ENCODE data around the gene FBLN1. TPM values are rescaled to one million over a fixed set of nuclear protein-coding genes. Genes with fewer than 3 reads are reported as not detected.

The FBLN1 gene
- total RNA-seq, 1 experiment from 2014 or later, result 23.4 TPM

- TF ChIP-seq ELF1 (IDR thresholded peaks at IDR 0.05; ENCODE audit: borderline replicate concordance, low read depth), result no peak
- TF ChIP-seq TCF7L2 (IDR thresholded peaks at IDR 0.05; ENCODE audit: borderline replicate concordance, extremely low read depth, insufficient read depth, insufficient read length), result no peak
- no peak for TF ChIP-seq ZNF274 (IDR thresholded peaks at IDR 0.05; ENCODE audit: low read depth, low read length)
- TF ChIP-seq EGR1 (IDR thresholded peaks at IDR 0.05; ENCODE audit: low read depth), result no peak
- no peak for TF ChIP-seq EZH2 (IDR thresholded peaks at IDR 0.05)
- TF ChIP-seq CBX3 (IDR thresholded peaks at IDR 0.05; ENCODE audit: low read depth), result no peak
- no peak for TF ChIP-seq FOSL1 (IDR thresholded peaks at IDR 0.05; ENCODE audit: low read depth)
- TF ChIP-seq JUND (IDR thresholded peaks at IDR 0.05), result no peak
These were observed 6.2 kb upstream of the FBLN1 start (continued) for GRCh38 chr22:45496451-45496941.

- H3K27me3 ChIP-seq (ENCODE audit: insufficient read depth, low read length), result no peaks in the 10 kb centered on the region
- H3K4me1 ChIP-seq (ENCODE audit: control insufficient read depth in 1 of 2, insufficient read depth in 2 of 2, low read length in 2 of 2), result peaks cover 5 to 24% of the 10 kb centered on the region in 2 experiments; a peak in 3 of 4 replicates
- H3K4me3 ChIP-seq (replicated peaks in 1 of 2; ENCODE audit: low read depth in 1 of 2, low read length in 2 of 2), result no peak overlapping the region
- no peaks in the 10 kb centered on the region for H3K79me2 ChIP-seq (ENCODE audit: insufficient read depth, low read length)
- H3K27ac ChIP-seq (ENCODE audit: low read depth, low read length), result no peak overlapping the region
- BruUV-seq (replicated peaks), result no TSS peak
- TF ChIP-seq CEBPB (IDR thresholded peaks at IDR 0.05; ENCODE audit: low read depth), result no peak
- no peak for TF ChIP-seq ELF1 (IDR thresholded peaks at IDR 0.05; ENCODE audit: borderline replicate concordance, low read depth)
- TF ChIP-seq JUND (IDR thresholded peaks at IDR 0.05), result no peak
- TF ChIP-seq, protein P1, sequence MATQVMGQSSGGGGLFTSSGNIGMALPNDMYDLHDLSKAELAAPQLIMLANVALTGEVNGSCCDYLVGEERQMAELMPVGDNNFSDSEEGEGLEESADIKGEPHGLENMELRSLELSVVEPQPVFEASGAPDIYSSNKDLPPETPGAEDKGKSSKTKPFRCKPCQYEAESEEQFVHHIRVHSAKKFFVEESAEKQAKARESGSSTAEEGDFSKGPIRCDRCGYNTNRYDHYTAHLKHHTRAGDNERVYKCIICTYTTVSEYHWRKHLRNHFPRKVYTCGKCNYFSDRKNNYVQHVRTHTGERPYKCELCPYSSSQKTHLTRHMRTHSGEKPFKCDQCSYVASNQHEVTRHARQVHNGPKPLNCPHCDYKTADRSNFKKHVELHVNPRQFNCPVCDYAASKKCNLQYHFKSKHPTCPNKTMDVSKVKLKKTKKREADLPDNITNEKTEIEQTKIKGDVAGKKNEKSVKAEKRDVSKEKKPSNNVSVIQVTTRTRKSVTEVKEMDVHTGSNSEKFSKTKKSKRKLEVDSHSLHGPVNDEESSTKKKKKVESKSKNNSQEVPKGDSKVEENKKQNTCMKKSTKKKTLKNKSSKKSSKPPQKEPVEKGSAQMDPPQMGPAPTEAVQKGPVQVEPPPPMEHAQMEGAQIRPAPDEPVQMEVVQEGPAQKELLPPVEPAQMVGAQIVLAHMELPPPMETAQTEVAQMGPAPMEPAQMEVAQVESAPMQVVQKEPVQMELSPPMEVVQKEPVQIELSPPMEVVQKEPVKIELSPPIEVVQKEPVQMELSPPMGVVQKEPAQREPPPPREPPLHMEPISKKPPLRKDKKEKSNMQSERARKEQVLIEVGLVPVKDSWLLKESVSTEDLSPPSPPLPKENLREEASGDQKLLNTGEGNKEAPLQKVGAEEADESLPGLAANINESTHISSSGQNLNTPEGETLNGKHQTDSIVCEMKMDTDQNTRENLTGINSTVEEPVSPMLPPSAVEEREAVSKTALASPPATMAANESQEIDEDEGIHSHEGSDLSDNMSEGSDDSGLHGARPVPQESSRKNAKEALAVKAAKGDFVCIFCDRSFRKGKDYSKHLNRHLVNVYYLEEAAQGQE (IDR thresholded peaks at IDR 0.05; ENCODE audit: low read depth), result no peak
- H3K9me2 ChIP-seq (ENCODE audit: insufficient read depth), result no peaks in the 10 kb centered on the region
- intact Hi-C loops (cut with micrococcal nuclease), result no loop called here
- POLR2A ChIA-PET, result no interaction called here
- CTCF ChIA-PET, result no interaction called here
- no peaks in the 10 kb centered on the region for H3K9me3 ChIP-seq (ENCODE audit: control insufficient read depth in 1 of 2, insufficient read depth in 1 of 2, low read depth in 1 of 2, low read length in 2 of 2)
- no peak overlapping the region for H3K4me2 ChIP-seq (ENCODE audit: low read length)
- H2AFZ ChIP-seq (ENCODE audit: low read depth, low read length, poor library complexity, severe bottlenecking), result no peak overlapping the region
- H3K36me3 ChIP-seq (ENCODE audit: control insufficient read depth in 1 of 2, insufficient read depth in 2 of 2, low read length in 2 of 2), result no peaks in the 10 kb centered on the region
- H4K20me1 ChIP-seq (ENCODE audit: insufficient read depth), result no peaks in the 10 kb centered on the region
- no peak overlapping the region for H3K9ac ChIP-seq (ENCODE audit: low read length)
- DNase-seq (ENCODE audit: low read depth, low spot score) (no peak), ATAC-seq (no peak)
- RAD21 ChIA-PET (ENCODE audit: low non-redundant PET in 1 of 2, low total read pairs in 2 of 2, uncharacterized antibody in 2 of 2, unreplicated experiment in 2 of 2), result interaction anchor here in 1 of 2 experiments (0.6 kb wide), 1 partner anchor 198 kb away, joined by 3 read pairs; no protein-coding TSS in a partner anchor
These were observed 5.1 kb upstream of the FBLN1 start for GRCh38 chr22:45497351-45498145.

All from HCT116 (cell line).